SH-SY5Y (cell line): ENCODE data around the gene ABCE1.

ENCODE experiments used
- GATA2 ChIP-seq: IDR thresholded peaks from 2 replicates; pipeline ENCODE4 v1.6.1; 2011; ENCODE audit warnings: mild to moderate bottlenecking, low read depth, low read length
- GATA3 ChIP-seq: IDR thresholded peaks from 2 replicates; pipeline ENCODE4 v1.6.1; 2011; ENCODE audit warnings: low read depth, mild to moderate bottlenecking, low read length, moderate library complexity

DNA sequence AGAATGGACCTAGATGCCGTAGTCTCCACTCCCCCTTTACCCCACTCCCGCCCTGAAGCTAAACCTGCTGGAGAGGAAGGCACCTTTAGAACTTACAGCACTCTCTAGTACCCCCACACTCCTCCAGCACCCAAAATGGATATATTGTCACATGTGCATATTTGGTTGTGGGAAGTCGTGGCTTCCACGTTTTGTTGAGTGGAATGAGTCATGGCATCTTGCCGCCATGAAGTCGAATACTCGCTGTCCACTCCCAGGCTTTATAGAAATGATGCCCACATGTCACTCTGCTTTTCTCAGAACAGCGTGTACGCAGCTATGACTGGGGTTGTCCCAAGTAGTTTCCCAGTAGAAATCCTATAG is 545 bp downstream of the ABCE1 start:
- TF ChIP-seq GATA3 (no peak), GATA2 (no peak)
